Endothelial cell of umbilical vein (primary cell): ENCODE measurements around the gene IKZF3. TPM values are rescaled to one million over a fixed set of nuclear protein-coding genes. Genes with fewer than 3 reads are reported as not detected.

ENCODE experiments used
- BruUV-seq: library from RNA; stranded (reverse); fragments of 400-500 nt; replicated peaks from 2 replicates; lab custom pipeline; 2021; lab: Mats Ljungman, UMichigan
- CTCF ChIA-PET: fragments of 300-600, 350-600 bp; sonication (Branson Sonifier 250); formaldehyde crosslinking; loops from one replicate; lab custom pipeline; 2021; ENCODE audit warnings: antibody characterized with exemption, inconsistent platforms; lab: Charles Lee
- POLR2A ChIA-PET: fragments of 300-600, 350-600 bp; sonication (Branson Sonifier 250); formaldehyde crosslinking; loops from one replicate; lab custom pipeline; 2021; ENCODE audit warnings: antibody characterized with exemption, inconsistent platforms; lab: Charles Lee
- DNase-seq: peaks from one replicate; pipeline ENCODE4 v3.0.0-alpha.2; 2011; ENCODE audit warnings: low read depth, low spot score
- FAIRE-seq: peaks from 2 replicates; lab custom pipeline; 2011; peaks lifted over from hg19 to GRCh38; lab: Jason Lieb, UNC
- H2AFZ ChIP-seq: 2 replicates; pipeline ENCODE4 v1.6.0; 2012; ENCODE audit warnings: low read depth, low read length, control low read depth, inconsistent platforms
- H3K27ac ChIP-seq: 2 replicates; pipeline ENCODE4 v1.5.1; 2011; ENCODE audit warnings: low read depth, mild to moderate bottlenecking, control low read depth, low read length, moderate library complexity; ENCODE audit not compliant: insufficient read depth
- H3K27me3 ChIP-seq, 2 experiments: 2 replicates each; pipeline versions ENCODE4 v1.6.0 to v1.6.1; 2011; ENCODE audit warnings: low read length in 2 of 2, mixed read lengths in 1 of 2; ENCODE audit not compliant: control insufficient read depth in 2 of 2, insufficient read depth in 2 of 2
- H3K36me3 ChIP-seq, 2 experiments: 2 replicates in 1 of 2; 3 replicates in 1 of 2; pipeline ENCODE4 v1.5.1; 2011; ENCODE audit warnings: low read length in 2 of 2, mild to moderate bottlenecking in 1 of 2, moderate library complexity in 1 of 2; ENCODE audit not compliant: control insufficient read depth in 2 of 2, insufficient read depth in 2 of 2; ENCODE audit errors: extremely low read depth in 1 of 2
- H3K4me1 ChIP-seq: 3 replicates; pipeline ENCODE4 v1.5.1; 2011; ENCODE audit warnings: mild to moderate bottlenecking, low read length; ENCODE audit not compliant: control insufficient read depth, insufficient read depth; ENCODE audit errors: extremely low read depth
- H3K4me2 ChIP-seq: 2 replicates; pipeline ENCODE4 v1.6.1; 2011; ENCODE audit warnings: low read length, control low read depth, mixed read lengths; ENCODE audit not compliant: insufficient read depth
- H3K4me3 ChIP-seq, 3 experiments: fragments of 200-600 bp in 1 of 3; sonication (generic), shearing (Covaris generic) in 1 of 3; replicated peaks in 1 of 3; 2 replicates each; pipeline ENCODE4 v1.5.1; 2011 to 2016; ENCODE audit warnings: control low read depth in 3 of 3, low read length in 3 of 3, mild to moderate bottlenecking in 2 of 3, inconsistent platforms in 1 of 3, low read depth in 1 of 3, moderate library complexity in 1 of 3; ENCODE audit not compliant: insufficient read depth in 1 of 3
- H3K79me2 ChIP-seq: 2 replicates; pipeline ENCODE4 v1.6.0; 2012; ENCODE audit warnings: low read length, inconsistent platforms; ENCODE audit not compliant: control insufficient read depth, insufficient read depth
- H3K9ac ChIP-seq: replicated peaks from 2 replicates; pipeline ENCODE3; 2011; ENCODE audit warnings: low read length, control low read depth; ENCODE audit not compliant: insufficient read depth; ENCODE audit errors: extremely low read depth
- H3K9me1 ChIP-seq: replicated peaks from 3 replicates; pipeline ENCODE4 v1.6.0; 2011; ENCODE audit warnings: mild to moderate bottlenecking, low read length; ENCODE audit not compliant: control insufficient read depth, insufficient read depth; ENCODE audit errors: extremely low read depth
- H3K9me3 ChIP-seq: replicated peaks from 2 replicates; pipeline ENCODE4 v1.5.1; 2012; ENCODE audit warnings: low read length, inconsistent platforms; ENCODE audit not compliant: control insufficient read depth, insufficient read depth
- H4K20me1 ChIP-seq: replicated peaks from 2 replicates; pipeline ENCODE3; 2011; ENCODE audit warnings: mild to moderate bottlenecking, low read length; ENCODE audit not compliant: control insufficient read depth, insufficient read depth; ENCODE audit errors: extremely low read depth
- EZH2 ChIP-seq: IDR thresholded peaks from 2 replicates; pipeline ENCODE4 v1.6.1; 2012; ENCODE audit warnings: borderline replicate concordance, low read depth, mild to moderate bottlenecking, moderate library complexity, low read length, inconsistent platforms; ENCODE audit not compliant: severe bottlenecking
- FOS ChIP-seq: IDR thresholded peaks from 2 replicates; pipeline ENCODE4 v1.6.1; 2011; ENCODE audit warnings: mild to moderate bottlenecking, low read length, moderate library complexity, borderline replicate concordance; ENCODE audit not compliant: insufficient read depth
- GATA2 ChIP-seq: IDR thresholded peaks from 2 replicates; pipeline ENCODE4 v1.7.0; 2011; ENCODE audit warnings: low read depth, mild to moderate bottlenecking, moderate library complexity, mixed read lengths, low read length; ENCODE audit not compliant: insufficient read length, insufficient read depth
- JUN ChIP-seq: IDR thresholded peaks from 2 replicates; pipeline ENCODE4 v1.6.1; 2011; ENCODE audit warnings: borderline replicate concordance, low read depth; ENCODE audit not compliant: insufficient read length, insufficient read depth
- MYC ChIP-seq: IDR thresholded peaks from one replicate; pipeline ENCODE4 v1.6.1; 2011; ENCODE audit warnings: mild to moderate bottlenecking, low read depth, low read length
- POLR2A ChIP-seq: IDR thresholded peaks from 2 replicates; pipeline ENCODE4 v1.6.1; 2012; ENCODE audit warnings: low read depth, mild to moderate bottlenecking, control low read depth, low read length
- POLR2AphosphoS5 ChIP-seq: IDR thresholded peaks from 2 replicates; pipeline ENCODE4 v1.6.1; 2012; ENCODE audit warnings: low read depth, mild to moderate bottlenecking, control low read depth, low read length, moderate library complexity; ENCODE audit not compliant: insufficient read depth
- dilution Hi-C: fragments of 300-500 bp; cut with MboI; formaldehyde crosslinking; loops from one replicate; pipeline ENCODE4 v1.15.0; 2019; ENCODE audit warnings: low sequenced_read_pairs; ENCODE audit not compliant: extremely low pct_ligation_motif_present
- intact Hi-C: fragments of 100-400 bp; cut with micrococcal nuclease; formaldehyde crosslinking; loops from one replicate; pipeline ENCODE4 v1.10.0; 2022
- polyA plus RNA-seq, 4 experiments: library from polyadenylated mRNA; depleted of rRNA in 3 of 4; stranded (reverse) in 3 of 4; unstranded in 1 of 4; fragments of >200 nt; gene quantifications; 2 replicates each; pipeline versions ENCODE4 v1.2.1 to v1.2.3, GENCODE V29; 2011 to 2012; ENCODE audit warnings: missing spikeins in 1 of 4
- total RNA-seq: library from RNA; stranded (reverse); gene quantifications from 2 replicates; pipeline ENCODE4 v1.2.3, GENCODE V29; 2021
- TF ChIP-seq, protein P1 (sequence below): IDR thresholded peaks from 2 replicates; pipeline ENCODE4 v1.6.1; 2011; ENCODE audit not compliant: insufficient read depth, insufficient read length
- TF ChIP-seq, protein P2 (sequence below), 2 donors: IDR thresholded peaks; 1 replicate in 1 of 2; 2 replicates in 1 of 2; pipeline ENCODE4 v1.5.1; 2011; ENCODE audit warnings: low read length in 2 of 2, mild to moderate bottlenecking in 2 of 2, moderate library complexity in 2 of 2, control low read depth in 1 of 2, inconsistent platforms in 1 of 2, low read depth in 1 of 2; ENCODE audit not compliant: insufficient read depth in 1 of 2; ENCODE audit errors: extremely low read depth in 1 of 2

IKZF3 gene
- total and polyA plus RNA-seq, 2 donors (not counting 3 experiments of a cell fraction or from before 2014, with no cell fraction given): not detected

DNA sequence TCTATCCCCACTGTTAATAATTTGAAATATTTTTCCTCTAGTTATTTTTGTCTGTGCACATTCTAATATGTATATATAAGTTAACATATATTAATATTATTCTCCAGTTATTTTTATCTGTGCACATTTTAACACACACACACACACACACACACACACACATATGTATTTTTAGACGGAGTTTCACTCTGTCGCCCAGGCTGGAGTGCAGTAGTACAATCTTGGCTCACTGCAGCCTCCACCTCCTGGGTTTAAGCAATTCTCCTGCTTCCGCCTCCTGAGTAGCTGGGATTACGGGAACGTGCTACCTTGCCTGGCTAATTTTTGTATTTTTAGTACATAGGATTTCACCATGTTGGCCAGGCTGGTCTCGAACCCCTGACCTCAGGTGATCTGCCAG is 146.5 kb downstream of the IKZF3 start:
- DNase-seq (no peak), FAIRE-seq (no peak)
- no peak overlapping the region for H3K4me3 ChIP-seq
- dilution Hi-C loops (no loop called here), intact Hi-C loops (no loop called here)
- ChIA-PET CTCF (interaction anchor here (1.5 kb wide), 1 partner anchor 49 kb away, joined by 3 read pairs; the partner anchor contains the start of gene PNMT), POLR2A (no interaction called here)
- no peaks in the 10 kb centered on the region for H3K27me3 ChIP-seq
- peaks cover 10% of the 10 kb centered on the region for H3K4me1 ChIP-seq
- H3K79me2 ChIP-seq: no peaks in the 10 kb centered on the region
- H3K9me3 ChIP-seq: no peaks in the 10 kb centered on the region
- TF ChIP-seq JUN: no peak
- no peak for TF ChIP-seq POLR2A
- TF ChIP-seq, protein P1, sequence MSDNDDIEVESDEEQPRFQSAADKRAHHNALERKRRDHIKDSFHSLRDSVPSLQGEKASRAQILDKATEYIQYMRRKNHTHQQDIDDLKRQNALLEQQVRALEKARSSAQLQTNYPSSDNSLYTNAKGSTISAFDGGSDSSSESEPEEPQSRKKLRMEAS: no peak
- TF ChIP-seq, protein P2, sequence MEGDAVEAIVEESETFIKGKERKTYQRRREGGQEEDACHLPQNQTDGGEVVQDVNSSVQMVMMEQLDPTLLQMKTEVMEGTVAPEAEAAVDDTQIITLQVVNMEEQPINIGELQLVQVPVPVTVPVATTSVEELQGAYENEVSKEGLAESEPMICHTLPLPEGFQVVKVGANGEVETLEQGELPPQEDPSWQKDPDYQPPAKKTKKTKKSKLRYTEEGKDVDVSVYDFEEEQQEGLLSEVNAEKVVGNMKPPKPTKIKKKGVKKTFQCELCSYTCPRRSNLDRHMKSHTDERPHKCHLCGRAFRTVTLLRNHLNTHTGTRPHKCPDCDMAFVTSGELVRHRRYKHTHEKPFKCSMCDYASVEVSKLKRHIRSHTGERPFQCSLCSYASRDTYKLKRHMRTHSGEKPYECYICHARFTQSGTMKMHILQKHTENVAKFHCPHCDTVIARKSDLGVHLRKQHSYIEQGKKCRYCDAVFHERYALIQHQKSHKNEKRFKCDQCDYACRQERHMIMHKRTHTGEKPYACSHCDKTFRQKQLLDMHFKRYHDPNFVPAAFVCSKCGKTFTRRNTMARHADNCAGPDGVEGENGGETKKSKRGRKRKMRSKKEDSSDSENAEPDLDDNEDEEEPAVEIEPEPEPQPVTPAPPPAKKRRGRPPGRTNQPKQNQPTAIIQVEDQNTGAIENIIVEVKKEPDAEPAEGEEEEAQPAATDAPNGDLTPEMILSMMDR (IDR thresholded peaks at IDR 0.05; ENCODE audit: extremely low read depth in 1 of 2, insufficient read depth in 1 of 2, low read depth in 1 of 2, low read length in 2 of 2): no peak
- no peak for TF ChIP-seq POLR2AphosphoS5
- no peak for TF ChIP-seq FOS
- TF ChIP-seq GATA2: no peak
- no peak for TF ChIP-seq MYC
- no peak for TF ChIP-seq EZH2
- H2AFZ ChIP-seq: no peak overlapping the region
- H3K4me2 ChIP-seq: no peak overlapping the region
- no peak overlapping the region for H3K27ac ChIP-seq
- no peaks in the 10 kb centered on the region for H4K20me1 ChIP-seq
- peaks cover 0 to 3% of the 10 kb centered on the region in 2 experiments for H3K36me3 ChIP-seq
- H3K9ac ChIP-seq: no peak overlapping the region
- no peaks in the 10 kb centered on the region for H3K9me1 ChIP-seq
- BruUV-seq: no TSS peak
